Neural cell (in vitro differentiated cells): ENCODE data around the gene ZNF516.

ENCODE experiments used
- EP300 ChIP-seq: fragments of 450-650 bp; conservative IDR thresholded peaks from 2 replicates; pipeline ENCODE4 v1.6.1; 2014; ENCODE audit warnings: antibody characterized with exemption, mild to moderate bottlenecking, moderate library complexity; ENCODE audit not compliant: poor library complexity, severe bottlenecking
- EZH2 ChIP-seq: fragments of 200-600, 300-800 bp; shearing (Covaris generic), sonication (generic); IDR thresholded peaks from 2 replicates; pipeline ENCODE4 v1.6.1; 2014; ENCODE audit warnings: antibody characterized with exemption, low read length, borderline replicate concordance, mild to moderate bottlenecking; ENCODE audit not compliant: insufficient read depth, poor library complexity, severe bottlenecking
- MXI1 ChIP-seq: fragments of 450-650 bp; conservative IDR thresholded peaks from 2 replicates; pipeline ENCODE4 v1.6.1; 2014; ENCODE audit warnings: antibody characterized with exemption, mild to moderate bottlenecking; ENCODE audit not compliant: poor library complexity, severe bottlenecking
- POLR2AphosphoS5 ChIP-seq: IDR thresholded peaks from 2 replicates; pipeline ENCODE4 v1.6.1; 2012
- SMC3 ChIP-seq: fragments of 450-650 bp; conservative IDR thresholded peaks from 2 replicates; pipeline ENCODE4 v1.6.1; 2014; ENCODE audit warnings: antibody characterized with exemption, mild to moderate bottlenecking, moderate library complexity; ENCODE audit not compliant: poor library complexity
- TF ChIP-seq, protein P1 (sequence below): fragments of 450-650 bp; IDR thresholded peaks from 2 replicates; pipeline ENCODE4 v1.5.1; 2014; ENCODE audit warnings: antibody characterized with exemption, mild to moderate bottlenecking, moderate library complexity; ENCODE audit not compliant: poor library complexity, severe bottlenecking
- TF ChIP-seq, protein P2 (sequence below): IDR thresholded peaks from 2 replicates; pipeline ENCODE4 v1.6.1; 2012; ENCODE audit warnings: borderline replicate concordance

DNA sequence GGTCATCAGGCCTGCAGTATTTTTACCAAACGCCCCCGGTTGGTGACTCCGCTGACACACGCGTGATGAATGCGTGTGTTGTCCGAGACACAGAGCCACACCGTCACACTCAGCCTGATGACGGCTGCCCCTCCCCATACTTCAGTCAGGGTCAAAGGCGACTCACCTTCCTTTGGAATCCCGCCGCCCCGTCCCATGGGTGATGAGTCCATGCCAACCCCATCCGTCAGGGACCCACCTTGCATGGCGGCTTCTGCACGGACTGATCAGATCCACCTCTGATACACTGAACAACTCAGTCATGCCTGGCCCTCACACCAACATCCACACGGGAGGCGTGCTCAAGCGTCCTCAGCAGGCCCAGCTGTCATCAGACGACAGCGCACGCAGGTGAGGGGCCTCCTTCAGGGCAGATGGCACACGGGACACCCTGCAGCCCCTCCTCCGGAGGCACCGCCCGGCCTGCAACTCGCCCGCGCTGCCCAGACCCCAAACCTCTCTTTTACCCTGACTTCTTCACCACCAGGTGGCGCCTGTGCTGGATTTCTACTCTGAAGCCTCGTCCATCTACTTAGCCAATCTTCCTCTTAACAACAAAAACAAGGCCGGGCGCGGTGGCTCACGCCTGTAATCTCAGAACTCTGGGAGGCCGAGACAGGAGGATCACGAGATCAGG is 89.2 kb downstream of the ZNF516 start:
- TF ChIP-seq, protein P1, sequence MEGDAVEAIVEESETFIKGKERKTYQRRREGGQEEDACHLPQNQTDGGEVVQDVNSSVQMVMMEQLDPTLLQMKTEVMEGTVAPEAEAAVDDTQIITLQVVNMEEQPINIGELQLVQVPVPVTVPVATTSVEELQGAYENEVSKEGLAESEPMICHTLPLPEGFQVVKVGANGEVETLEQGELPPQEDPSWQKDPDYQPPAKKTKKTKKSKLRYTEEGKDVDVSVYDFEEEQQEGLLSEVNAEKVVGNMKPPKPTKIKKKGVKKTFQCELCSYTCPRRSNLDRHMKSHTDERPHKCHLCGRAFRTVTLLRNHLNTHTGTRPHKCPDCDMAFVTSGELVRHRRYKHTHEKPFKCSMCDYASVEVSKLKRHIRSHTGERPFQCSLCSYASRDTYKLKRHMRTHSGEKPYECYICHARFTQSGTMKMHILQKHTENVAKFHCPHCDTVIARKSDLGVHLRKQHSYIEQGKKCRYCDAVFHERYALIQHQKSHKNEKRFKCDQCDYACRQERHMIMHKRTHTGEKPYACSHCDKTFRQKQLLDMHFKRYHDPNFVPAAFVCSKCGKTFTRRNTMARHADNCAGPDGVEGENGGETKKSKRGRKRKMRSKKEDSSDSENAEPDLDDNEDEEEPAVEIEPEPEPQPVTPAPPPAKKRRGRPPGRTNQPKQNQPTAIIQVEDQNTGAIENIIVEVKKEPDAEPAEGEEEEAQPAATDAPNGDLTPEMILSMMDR: peak; percentile 46
- TF ChIP-seq POLR2AphosphoS5 (no peak), EZH2 (no peak), SMC3 (peak; percentile 58), EP300 (no peak), MXI1 (no peak)
- TF ChIP-seq, protein P2, sequence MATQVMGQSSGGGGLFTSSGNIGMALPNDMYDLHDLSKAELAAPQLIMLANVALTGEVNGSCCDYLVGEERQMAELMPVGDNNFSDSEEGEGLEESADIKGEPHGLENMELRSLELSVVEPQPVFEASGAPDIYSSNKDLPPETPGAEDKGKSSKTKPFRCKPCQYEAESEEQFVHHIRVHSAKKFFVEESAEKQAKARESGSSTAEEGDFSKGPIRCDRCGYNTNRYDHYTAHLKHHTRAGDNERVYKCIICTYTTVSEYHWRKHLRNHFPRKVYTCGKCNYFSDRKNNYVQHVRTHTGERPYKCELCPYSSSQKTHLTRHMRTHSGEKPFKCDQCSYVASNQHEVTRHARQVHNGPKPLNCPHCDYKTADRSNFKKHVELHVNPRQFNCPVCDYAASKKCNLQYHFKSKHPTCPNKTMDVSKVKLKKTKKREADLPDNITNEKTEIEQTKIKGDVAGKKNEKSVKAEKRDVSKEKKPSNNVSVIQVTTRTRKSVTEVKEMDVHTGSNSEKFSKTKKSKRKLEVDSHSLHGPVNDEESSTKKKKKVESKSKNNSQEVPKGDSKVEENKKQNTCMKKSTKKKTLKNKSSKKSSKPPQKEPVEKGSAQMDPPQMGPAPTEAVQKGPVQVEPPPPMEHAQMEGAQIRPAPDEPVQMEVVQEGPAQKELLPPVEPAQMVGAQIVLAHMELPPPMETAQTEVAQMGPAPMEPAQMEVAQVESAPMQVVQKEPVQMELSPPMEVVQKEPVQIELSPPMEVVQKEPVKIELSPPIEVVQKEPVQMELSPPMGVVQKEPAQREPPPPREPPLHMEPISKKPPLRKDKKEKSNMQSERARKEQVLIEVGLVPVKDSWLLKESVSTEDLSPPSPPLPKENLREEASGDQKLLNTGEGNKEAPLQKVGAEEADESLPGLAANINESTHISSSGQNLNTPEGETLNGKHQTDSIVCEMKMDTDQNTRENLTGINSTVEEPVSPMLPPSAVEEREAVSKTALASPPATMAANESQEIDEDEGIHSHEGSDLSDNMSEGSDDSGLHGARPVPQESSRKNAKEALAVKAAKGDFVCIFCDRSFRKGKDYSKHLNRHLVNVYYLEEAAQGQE: no peak
